K562 (cell line): ENCODE data around the gene DAZAP1. TPM values are rescaled to one million over a fixed set of nuclear protein-coding genes. Genes with fewer than 3 reads are reported as not detected.

Experiments
- ATAC-seq: fragments of 200-7000 bp; cut with Tn5 transposase; 3 replicates; pipeline ENCODE4 v1.9.1; 2020; ENCODE audit warnings: moderate library complexity
- BruUV-seq: library from RNA; stranded (reverse); fragments of 400-500 nt; replicated peaks from 2 replicates; lab custom pipeline; 2021; lab: Mats Ljungman, UMichigan
- CTCF ChIA-PET: fragments of 300-600 bp; formaldehyde crosslinking; extraction: SDS; loops from one replicate; lab custom pipeline; 2021; ENCODE audit warnings: low intra/inter-chr PET ratio; lab: Yijun Ruan, JAX
- POLR2A ChIA-PET: fragments of 300-600, 350-650 bp; sonication (Branson Sonifier 250); formaldehyde crosslinking; extraction: SDS; loops from one replicate; lab custom pipeline; 2021; ENCODE audit warnings: antibody characterized with exemption, inconsistent platforms; lab: Yijun Ruan, JAX
- DNase-seq, 4 experiments: peaks; one replicate each; pipeline versions ENCODE4 v3.0.0 to v3.0.0-alpha.2; 2011 to 2018; ENCODE audit warnings: low spot score in 3 of 4, mixed read lengths in 3 of 4; ENCODE audit errors: extremely low read depth in 1 of 4
- FAIRE-seq: peaks from 2 replicates; lab custom pipeline; 2011; peaks lifted over from hg19 to GRCh38; lab: Jason Lieb, UNC
- H2AFZ ChIP-seq: 2 replicates; pipeline ENCODE4 v1.6.0; 2011; ENCODE audit warnings: low read depth, low read length, control low read depth, inconsistent platforms
- H3K27ac ChIP-seq: fragments of 200-600 bp; 3 replicates; pipeline ENCODE4 v1.8.0; 2011; ENCODE audit warnings: low read depth, mild to moderate bottlenecking, control low read depth, inconsistent platforms, low read length, moderate library complexity, mixed read lengths; ENCODE audit errors: extremely low read depth
- H3K27me3 ChIP-seq, 2 experiments: fragments of 300-600 bp in 1 of 2; 2 replicates in 1 of 2; 3 replicates in 1 of 2; pipeline versions ENCODE4 v1.6.0 to v1.8.0; 2011; ENCODE audit warnings: inconsistent platforms in 2 of 2, low read length in 2 of 2, mild to moderate bottlenecking in 1 of 2, mixed read lengths in 1 of 2, moderate library complexity in 1 of 2; ENCODE audit not compliant: control insufficient read depth in 2 of 2, insufficient read depth in 2 of 2
- H3K36me3 ChIP-seq: fragments of 300-600 bp; 3 replicates; pipeline ENCODE4 v1.8.0; 2011; ENCODE audit warnings: mild to moderate bottlenecking, low read length, inconsistent platforms; ENCODE audit not compliant: control insufficient read depth, insufficient read depth
- H3K4me1 ChIP-seq, 2 experiments: fragments of 200-600 bp in 1 of 2; replicated peaks in 1 of 2; 2 replicates in 1 of 2; 3 replicates in 1 of 2; pipeline versions ENCODE4 v1.5.1 to v1.8.0; 2011; ENCODE audit warnings: inconsistent platforms in 2 of 2, low read length in 2 of 2, mild to moderate bottlenecking in 1 of 2, mixed read lengths in 1 of 2, moderate library complexity in 1 of 2; ENCODE audit not compliant: control insufficient read depth in 2 of 2, insufficient read depth in 2 of 2
- H3K4me2 ChIP-seq: 2 replicates; pipeline ENCODE4 v1.6.1; 2011; ENCODE audit warnings: low read length, control low read depth, inconsistent platforms, mixed read lengths; ENCODE audit not compliant: insufficient read depth
- H3K4me3 ChIP-seq: fragments of 200-600 bp; sonication (generic), shearing (Covaris generic); 2 replicates; pipeline ENCODE4 v1.5.1; 2016; ENCODE audit warnings: control low read depth, inconsistent platforms
- H3K79me2 ChIP-seq: fragments of 200-600 bp; 3 replicates; pipeline ENCODE4 v1.8.0; 2011; ENCODE audit warnings: low read length, inconsistent platforms; ENCODE audit not compliant: control insufficient read depth, insufficient read depth
- H3K9ac ChIP-seq, 2 experiments: 2 replicates each; pipeline versions ENCODE4 v1.6.0 to v1.6.1; 2011; ENCODE audit warnings: low read depth in 2 of 2, low read length in 2 of 2, control low read depth in 1 of 2, inconsistent platforms in 1 of 2, mild to moderate bottlenecking in 1 of 2, mixed read lengths in 1 of 2; ENCODE audit not compliant: insufficient read depth in 1 of 2
- H3K9me1 ChIP-seq: one replicate; pipeline ENCODE4 v1.6.0; 2011; ENCODE audit warnings: inconsistent platforms, mild to moderate bottlenecking, low read length, moderate library complexity; ENCODE audit not compliant: control insufficient read depth, insufficient read depth
- H3K9me3 ChIP-seq: replicated peaks from 2 replicates; pipeline ENCODE4 v1.5.1; 2011; ENCODE audit warnings: low read depth, low read length, inconsistent platforms; ENCODE audit not compliant: control insufficient read depth, insufficient read depth
- H4K20me1 ChIP-seq: replicated peaks from 2 replicates; pipeline ENCODE4 v1.6.1; 2011; ENCODE audit warnings: low read length, inconsistent platforms, mixed read lengths; ENCODE audit not compliant: control insufficient read depth, insufficient read depth
- CAMTA2 ChIP-seq: fragments of 250-450 bp; sonication (Bioruptor Pico); conservative IDR thresholded peaks from 2 replicates; pipeline ENCODE4 v1.5.1; 2022
- CBX8 ChIP-seq: fragments of 200-600 bp; sonication (generic); IDR thresholded peaks from 2 replicates; pipeline ENCODE4 v1.6.1; 2012; ENCODE audit warnings: borderline replicate concordance, mixed run types, low read depth, mild to moderate bottlenecking, moderate library complexity, mixed read lengths, low read length, control low read depth, inconsistent platforms; ENCODE audit not compliant: poor library complexity, severe bottlenecking; ENCODE audit errors: extremely low read depth
- CC2D1A ChIP-seq: fragments of 450-650 bp; IDR thresholded peaks from 2 replicates; pipeline ENCODE4 v1.6.1; 2017; ENCODE audit warnings: mild to moderate bottlenecking
- KLF6 ChIP-seq: fragments of 250-450 bp; sonication (Bioruptor Pico); IDR thresholded peaks from 2 replicates; pipeline ENCODE4 v1.4.0; 2020; ENCODE audit warnings: mild to moderate bottlenecking, moderate library complexity, borderline replicate concordance
- OTX1 ChIP-seq: fragments of 450-650 bp; formaldehyde crosslinking; IDR thresholded peaks from 2 replicates; pipeline ENCODE4 v1.4.0; 2022; ENCODE audit warnings: mild to moderate bottlenecking
- SAFB2 ChIP-seq: fragments of 200-400 bp; formaldehyde crosslinking; IDR thresholded peaks from 2 replicates; pipeline ENCODE4 v1.6.1; 2018; ENCODE audit warnings: borderline replicate concordance, low read length, low read depth, moderate library complexity; ENCODE audit not compliant: severe bottlenecking
- UBTF ChIP-seq, 2 experiments: IDR thresholded peaks; 2 replicates each; pipeline ENCODE4 v1.6.1; 2012; ENCODE audit warnings: improper control_type of control experiment in 2 of 2, low read depth in 2 of 2, low read length in 2 of 2, borderline replicate concordance in 1 of 2
- XRCC3 ChIP-seq: fragments of 450-650 bp; IDR thresholded peaks from 2 replicates; pipeline ENCODE4 v1.6.1; 2017; ENCODE audit warnings: mild to moderate bottlenecking, moderate library complexity
- ZNF551 ChIP-seq: fragments of 250-450 bp; sonication (Bioruptor Pico); IDR thresholded peaks from 2 replicates; pipeline ENCODE4 v1.5.0; 2021; ENCODE audit warnings: mild to moderate bottlenecking, moderate library complexity
- WGBS: fragments of 100-300 bp; shearing (Covaris generic); methylation state at CpG from one replicate; pipeline ENCODE4 v1.1.6; 2016; ENCODE audit warnings: low coverage, mixed read lengths; ENCODE audit not compliant: insufficient coverage; ENCODE audit errors: missing lambda C conversion rate; 5-methylcytosine and 5-hydroxymethylcytosine counted together
- in situ Hi-C: fragments of 300-500 bp; cut with MboI; formaldehyde crosslinking; loops from 4 replicates; pipeline ENCODE4 v1.15.0; 2018; ENCODE audit warnings: inconsistent platforms, mixed read lengths
- intact Hi-C: fragments of 100-400 bp; cut with micrococcal nuclease; formaldehyde crosslinking; loops from 2 replicates; pipeline ENCODE4 v1.14.2; 2022
- polyA plus RNA-seq, 8 experiments: library from polyadenylated mRNA; depleted of rRNA in 4 of 8; stranded (reverse) in 5 of 8; unstranded in 3 of 8; fragments of >200 nt; fragmentation: Nextera tagmentation in 2 of 8; fragmentation: Illumina TruSeq in 1 of 8; extraction: Ambion mirVana in 2 of 8; extraction: Trizol in 1 of 8; gene quantifications; 2 replicates each; pipeline versions ENCODE4 v1.2.1 to v1.2.3, GENCODE V29; 2011 to 2014; ENCODE audit warnings: inconsistent platforms in 1 of 8, missing spikeins in 1 of 8
- total RNA-seq, 7 experiments: library from RNA; depleted of rRNA in 6 of 7; stranded (reverse); fragments of >200 nt in 6 of 7; fragmentation: Illumina TruSeq in 2 of 7; extraction: Trizol in 2 of 7; gene quantifications; 2 replicates each; pipeline versions ENCODE4 v1.2.1 to v1.2.3, GENCODE V29; 2011 to 2021; ENCODE audit warnings: low replicate concordance in 1 of 7

Gene DAZAP1
- total and polyA plus RNA-seq, 9 of the 15 experiments (the other 6 are each of a cell fraction or from before 2014, with no cell fraction given), result 10.8 to 289 (median 142) TPM

GRCh38 chr19:1374250-1374577 is 33.2 kb upstream of the DAZAP1 start (continued):
- TF ChIP-seq CBX8 (no peak), XRCC3 (no peak), KLF6 (CRISPR knock-in tag) (no peak)
- TF ChIP-seq, all 486 proteins: peak for 0

GRCh38 chr19:1376415-1376805 is 31.0 kb upstream of the DAZAP1 start:
- peak overlapping the region in 1 of 2 experiments; percentile 43; a peak in 1 of 4 replicates for H3K9ac ChIP-seq
- CTCF ChIA-PET, result interaction anchor here (0.6 kb wide), 1 partner anchor 96 kb away, joined by 5 read pairs; no protein-coding TSS in a partner anchor
- ATAC-seq, result no peak
- no peak for DNase-seq
- no peaks in the 10 kb centered on the region for H3K9me1 ChIP-seq
- intact Hi-C loops, result no loop called here
- in situ Hi-C loops, result no loop called here
- no peak overlapping the region for H3K4me2 ChIP-seq
- POLR2A ChIA-PET, result no interaction called here
- FAIRE-seq, result no peak
- no peaks in the 10 kb centered on the region for H3K9me3 ChIP-seq
- no peak overlapping the region for H3K27ac ChIP-seq
- H3K36me3 ChIP-seq, result peaks cover 46% of the 10 kb centered on the region
- no peaks in the 10 kb centered on the region for H3K79me2 ChIP-seq
- BruUV-seq, result no TSS peak
- H4K20me1 ChIP-seq, result no peaks in the 10 kb centered on the region; the same call in 1 of the 2 replicates
- H2AFZ ChIP-seq, result no peak overlapping the region
- H3K27me3 ChIP-seq, result no peaks in the 10 kb centered on the region
- H3K4me1 ChIP-seq, result peaks cover 0 to 45% of the 10 kb centered on the region in 2 experiments; a peak in 2 of 5 replicates
- WGBS, result 92% methylated on average over 15 of the region's 17 CpGs
- TF ChIP-seq OTX1 (CRISPR knock-in tag) (no peak), ZNF551 (no peak), UBTF (IDR thresholded peaks at IDR 0.05; ENCODE audit: borderline replicate concordance in 1 of 2, low read depth in 2 of 2, low read length in 2 of 2) (no peak), SAFB2 (no peak), CAMTA2 (no peak), CC2D1A (no peak)
- TF ChIP-seq, all 486 proteins: peak for 0
- no peak overlapping the region for H3K4me3 ChIP-seq
